Pancreas (tissue), 10 donors: Measurements from ENCODE around the gene DLGAP4. TPM values are rescaled to one million over a fixed set of nuclear protein-coding genes. Genes with fewer than 3 reads are reported as not detected.
"Not testable (repeated sequence)": the region's sequence is repeated elsewhere in the genome, so short reads cannot be mapped to it uniquely, and the experiment has no call there.

Experiments used
- ATAC-seq, 4 donors: fragments of 200-7000 bp; cut with Tn5 transposase; one replicate each; pipeline versions ENCODE4 v1.8.0 to v1.9.1; 2020; ENCODE audit warnings: mild to moderate bottlenecking in 4 of 4, moderate library complexity in 4 of 4
- DNase-seq, 6 donors: peaks; one replicate each; pipeline ENCODE4 v3.0.0-alpha.2; 2020
- FAIRE-seq: peaks from 2 replicates; lab custom pipeline; 2012; peaks lifted over from hg19 to GRCh38; lab: Jason Lieb, UNC
- H3K27ac ChIP-seq, 4 donors: fragments of 200-600 bp; sonication (generic); 1 replicate in 3 of 4; 2 replicates in 1 of 4; pipeline versions ENCODE4 v1.5.0 to v1.8.0; 2020
- H3K27me3 ChIP-seq, 4 donors: fragments of 200-600 bp; one replicate each; pipeline ENCODE4 v1.8.0; 2021
- H3K36me3 ChIP-seq, 3 donors: fragments of 200-600 bp; sonication (generic) in 1 of 3; one replicate each; pipeline versions ENCODE4 v1.5.0 to v1.8.0; 2020 to 2021
- H3K4me1 ChIP-seq, 3 donors: fragments of 200-600 bp; one replicate each; pipeline ENCODE4 v1.8.0; 2021
- H3K4me3 ChIP-seq, 4 donors: fragments of 200-600 bp; sonication (generic) in 2 of 4; one replicate each; pipeline versions ENCODE4 v1.5.0 to v1.8.0; 2020 to 2021
- H3K9me3 ChIP-seq, 4 donors: fragments of 200-600 bp; one replicate each; pipeline ENCODE4 v1.8.0; 2021
- CTCF ChIP-seq, 4 donors: fragments of 200-600 bp; sonication (generic) in 3 of 4; IDR thresholded peaks; one replicate each; pipeline versions ENCODE4 v1.5.0 to v1.8.0; 2021; ENCODE audit warnings: antibody characterized with exemption in 4 of 4
- whole genome bisulfite sequencing, 2 donors: extraction: QIAGEN DNeasy Blood & Tissue Kit; methylation state at CpG; one replicate each; pipeline ENCODE4 v1.1.7; 2013; 5-methylcytosine and 5-hydroxymethylcytosine counted together
- intact Hi-C, 3 donors: fragments of 100-400 bp; cut with DNase I; formaldehyde crosslinking; loops; one replicate each; pipeline versions ENCODE4 v1.11.1 to v1.14.2; 2022
- polyA plus RNA-seq, 2 donors: library from polyadenylated mRNA; stranded (reverse); fragments of 200-250 nt; gene quantifications; one replicate each; pipeline ENCODE4 v1.2.3, GENCODE V29; 2013
- total RNA-seq, 6 donors: library from RNA; stranded (reverse); fragmentation: NEBNext Ultra II Directional in 4 of 6; extraction: Animal tissue kit (Norgen Biotek cat#: 25700) in 4 of 6; gene quantifications; one replicate each; pipeline versions ENCODE4 v1.2.1 to v1.2.4, GENCODE V29; 2021 to 2023
- donor health status: healthy with polysubstance abuse.
- donor health status: DM: no; HTN: no; CAD: no; lungs with moderate emphysema.
- donor health status: DM: no; HTN: no; CAD: no.
- donor health status: control.
- donor health status: control.
- donor health status: Bipolar disorder and iron deficiency.
- donor health status: DM: yes; HTN: yes; CAD: no.
- donor health status: DM: no; HTN: no; CAD: no.
- donor health status: DM: no; HTN: no; CAD: no.
- donor health status: DM: yes; HTN: yes; CAD: no.

The DLGAP4 gene
- total and polyA plus RNA-seq, 8 donors: 28.6 to 49.5 (median 42.6) TPM

- Histone ChIP-seq H3K27me3 (no peaks in the 10 kb centered on the region), H3K27ac (peak overlapping the region; percentile 63 to 75 (median 74)), H3K36me3 (no peaks in the 10 kb centered on the region), H3K4me3 (peak overlapping the region in 1 of 4 donors; percentile 21), H3K4me1 (peaks cover 74 to 88% (median 85%) of the 10 kb centered on the region in 3 donors), H3K9me3 (no peaks in the 10 kb centered on the region)
- WGBS, 2 donors: 0 to 27% methylated on average over 2 of the region's 2 CpGs
- FAIRE-seq (no peak), DNase-seq (no peak), ATAC-seq (peak; percentile 0 to 7 (median 4))
- TF ChIP-seq CTCF (IDR thresholded peaks at IDR 0.05): no peak
- intact Hi-C loops: no loop called here
Measured at GRCh38 chr20:36469973-36470372, 163.8 kb downstream of the DLGAP4 start.

- no peaks in the 10 kb centered on the region for H3K27me3 ChIP-seq
- peaks cover 57 to 73% (median 69%) of the 10 kb centered on the region in 3 donors for H3K4me1 ChIP-seq
- TF ChIP-seq CTCF (IDR thresholded peaks at IDR 0.05): no peak
- intact Hi-C loops: no loop called here
- no peaks in the 10 kb centered on the region for H3K9me3 ChIP-seq
- FAIRE-seq (no peak), ATAC-seq (no peak), DNase-seq (no peak)
- WGBS, 2 donors: 70 to 71% methylated on average over 9 of the region's 9 CpGs
- no peaks in the 10 kb centered on the region for H3K36me3 ChIP-seq
- no peak overlapping the region for H3K4me3 ChIP-seq
- peak overlapping the region; percentile 66 to 82 (median 74) for H3K27ac ChIP-seq
Measured at GRCh38 chr20:36471885-36472636, 165.9 kb downstream of the DLGAP4 start.

GRCh38 chr20:36472637-36473090, 166.5 kb downstream of the DLGAP4 start:
- Histone ChIP-seq H3K27ac (peak overlapping the region; percentile 66 to 82 (median 74)), H3K9me3 (no peaks in the 10 kb centered on the region), H3K36me3 (no peaks in the 10 kb centered on the region), H3K4me1 (peaks cover 52 to 67% (median 63%) of the 10 kb centered on the region in 3 donors), H3K4me3 (no peak overlapping the region), H3K27me3 (no peaks in the 10 kb centered on the region)
- 9% methylated on average over 6 of the region's 6 CpGs for WGBS, 2 donors
- FAIRE-seq (no peak), DNase-seq (peak in 4 of 6 donors; percentile 54 to 81 (median 62)), ATAC-seq (peak; percentile 20 to 48 (median 44))
- TF ChIP-seq CTCF (IDR thresholded peaks at IDR 0.05): no peak
- intact Hi-C loops: no loop called here

GRCh38 chr20:36473164-36473563, 167.0 kb downstream of the DLGAP4 start:
- peak overlapping the region; percentile 66 to 82 (median 74) for H3K27ac ChIP-seq
- H3K4me1 ChIP-seq: peaks cover 47 to 62% (median 58%) of the 10 kb centered on the region in 3 donors
- no peaks in the 10 kb centered on the region for H3K9me3 ChIP-seq
- H3K36me3 ChIP-seq: no peaks in the 10 kb centered on the region
- TF ChIP-seq CTCF (IDR thresholded peaks at IDR 0.05): no peak
- ATAC-seq (no peak), DNase-seq (no peak), FAIRE-seq (no peak)
- no peak overlapping the region for H3K4me3 ChIP-seq
- 48 to 59% methylated on average over 2 of the region's 2 CpGs for WGBS, 2 donors
- intact Hi-C loops: no loop called here
- no peaks in the 10 kb centered on the region for H3K27me3 ChIP-seq

- peaks cover 34 to 49% (median 44%) of the 10 kb centered on the region in 3 donors for H3K4me1 ChIP-seq
- no peak for TF ChIP-seq CTCF (IDR thresholded peaks at IDR 0.05)
- H3K27ac ChIP-seq: peak overlapping the region; percentile 1 to 53 (median 20)
- no peaks in the 10 kb centered on the region for H3K36me3 ChIP-seq
- FAIRE-seq: no peak
- 4 to 8% methylated on average over 1 of the region's 1 CpG for WGBS, 2 donors
- H3K4me3 ChIP-seq: no peak overlapping the region
- H3K27me3 ChIP-seq: no peaks in the 10 kb centered on the region
- ATAC-seq: peak in 3 of 4 donors; percentile 3 to 34 (median 31)
- no peaks in the 10 kb centered on the region for H3K9me3 ChIP-seq
- intact Hi-C loops: no loop called here
- peak in 2 of 6 donors; percentile 20 to 49 for DNase-seq
Measured at GRCh38 chr20:36474563-36474962, 168.4 kb downstream of the DLGAP4 start.

- intact Hi-C loops, ATAC-seq, DNase-seq, FAIRE-seq, H3K27me3 ChIP-seq, H3K36me3 ChIP-seq, H3K4me3 ChIP-seq, H3K9me3 ChIP-seq: not testable (repeated sequence)
- WGBS, 2 donors: 80 to 89% methylated on average over 7 to 8 of the region's 8 CpGs
- Histone ChIP-seq H3K4me1 (peaks cover 34 to 44% (median 41%) of the 10 kb centered on the region in 3 donors), H3K27ac (peak overlapping the region in 2 of 4 donors; percentile 10 to 53)
Measured at GRCh38 chr20:36475054-36475453, 168.9 kb downstream of the DLGAP4 start.
